HG03558 (cell line): Measurements from ENCODE around the gene PTPRH.
A peak's percentile ranks its signal among the peaks of the same experiment; 100 is the strongest.

Experiments used
- ATAC-seq: cut with Tn5 transposase; IDR thresholded peaks from one replicate; pipeline ENCODE4 v1.9.1; 2021; ENCODE audit warnings: moderate number of reproducible peaks; ENCODE audit not compliant: unreplicated experiment; ENCODE audit errors: extremely low read depth

PTPRH gene, protein sequence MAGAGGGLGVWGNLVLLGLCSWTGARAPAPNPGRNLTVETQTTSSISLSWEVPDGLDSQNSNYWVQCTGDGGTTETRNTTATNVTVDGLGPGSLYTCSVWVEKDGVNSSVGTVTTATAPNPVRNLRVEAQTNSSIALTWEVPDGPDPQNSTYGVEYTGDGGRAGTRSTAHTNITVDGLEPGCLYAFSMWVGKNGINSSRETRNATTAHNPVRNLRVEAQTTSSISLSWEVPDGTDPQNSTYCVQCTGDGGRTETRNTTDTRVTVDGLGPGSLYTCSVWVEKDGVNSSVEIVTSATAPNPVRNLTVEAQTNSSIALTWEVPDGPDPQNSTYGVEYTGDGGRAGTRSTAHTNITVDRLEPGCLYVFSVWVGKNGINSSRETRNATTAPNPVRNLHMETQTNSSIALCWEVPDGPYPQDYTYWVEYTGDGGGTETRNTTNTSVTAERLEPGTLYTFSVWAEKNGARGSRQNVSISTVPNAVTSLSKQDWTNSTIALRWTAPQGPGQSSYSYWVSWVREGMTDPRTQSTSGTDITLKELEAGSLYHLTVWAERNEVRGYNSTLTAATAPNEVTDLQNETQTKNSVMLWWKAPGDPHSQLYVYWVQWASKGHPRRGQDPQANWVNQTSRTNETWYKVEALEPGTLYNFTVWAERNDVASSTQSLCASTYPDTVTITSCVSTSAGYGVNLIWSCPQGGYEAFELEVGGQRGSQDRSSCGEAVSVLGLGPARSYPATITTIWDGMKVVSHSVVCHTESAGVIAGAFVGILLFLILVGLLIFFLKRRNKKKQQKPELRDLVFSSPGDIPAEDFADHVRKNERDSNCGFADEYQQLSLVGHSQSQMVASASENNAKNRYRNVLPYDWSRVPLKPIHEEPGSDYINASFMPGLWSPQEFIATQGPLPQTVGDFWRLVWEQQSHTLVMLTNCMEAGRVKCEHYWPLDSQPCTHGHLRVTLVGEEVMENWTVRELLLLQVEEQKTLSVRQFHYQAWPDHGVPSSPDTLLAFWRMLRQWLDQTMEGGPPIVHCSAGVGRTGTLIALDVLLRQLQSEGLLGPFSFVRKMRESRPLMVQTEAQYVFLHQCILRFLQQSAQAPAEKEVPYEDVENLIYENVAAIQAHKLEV

DNA sequence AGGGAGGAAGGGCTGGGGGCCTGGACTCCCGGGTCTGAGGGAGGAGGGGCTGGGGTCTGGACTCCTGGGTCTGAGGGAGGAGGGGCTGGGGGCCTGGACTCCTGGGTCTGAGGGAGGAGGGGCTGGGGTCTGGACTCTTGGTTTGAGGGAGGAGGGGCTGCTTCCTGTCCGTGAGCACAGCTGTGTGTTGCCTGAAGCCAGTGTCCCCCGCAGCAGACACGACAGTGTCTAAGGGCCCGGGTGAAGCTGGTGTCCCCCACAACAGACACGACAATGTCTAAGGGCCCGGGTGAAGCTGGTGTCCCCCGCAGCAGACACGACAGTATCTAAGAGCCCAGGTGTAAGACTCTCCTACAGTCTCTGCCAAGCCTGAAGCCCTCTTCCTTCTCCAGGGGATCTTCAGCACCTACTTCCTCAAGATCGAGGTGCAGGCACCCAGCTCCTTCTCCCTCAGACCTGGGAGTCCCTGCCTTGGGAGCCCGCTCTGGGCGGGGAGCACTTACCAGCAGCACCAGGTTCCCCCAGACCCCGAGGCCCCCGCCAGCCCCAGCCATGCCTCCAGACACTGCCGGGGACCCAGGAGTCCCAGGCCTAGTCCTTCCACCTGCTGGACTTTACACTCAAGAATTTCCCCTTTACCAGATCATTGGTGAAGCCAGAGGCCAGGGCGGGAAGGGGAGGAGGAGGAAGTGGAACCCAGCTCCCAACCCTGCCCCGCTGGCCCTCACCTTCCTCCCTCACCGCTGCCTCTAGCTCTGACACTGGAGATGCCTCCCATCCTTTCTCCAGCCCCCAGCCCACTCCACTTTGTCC lies at the start of gene PTPRH:
Gene PTPRH (minus strand): TSS at position 622 of the 813 bp plus-strand sequence. CDS start 68 bp downstream, at position 554.
- ATAC-seq: no peak

DNA sequence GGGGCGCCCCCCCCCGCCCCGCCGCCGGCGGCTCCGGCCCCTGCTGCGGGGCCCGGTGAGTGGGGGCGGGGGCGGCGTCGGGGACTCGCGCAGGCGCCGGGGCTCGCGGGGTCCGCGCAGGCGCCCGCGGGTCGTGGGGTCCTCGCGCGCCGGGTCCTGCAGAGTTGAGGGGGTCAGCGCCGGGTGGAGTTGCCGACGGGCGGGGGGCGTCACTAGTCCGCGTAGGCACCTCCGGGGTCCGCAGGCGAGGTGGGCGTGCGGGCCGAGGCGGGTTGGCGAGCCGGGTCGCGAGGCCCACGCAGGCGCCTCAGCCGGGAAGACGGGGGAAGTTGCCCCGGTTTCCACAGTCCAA lies 49.2 kb upstream of the PTPRH start:
- ATAC-seq: peak; percentile 2

DNA sequence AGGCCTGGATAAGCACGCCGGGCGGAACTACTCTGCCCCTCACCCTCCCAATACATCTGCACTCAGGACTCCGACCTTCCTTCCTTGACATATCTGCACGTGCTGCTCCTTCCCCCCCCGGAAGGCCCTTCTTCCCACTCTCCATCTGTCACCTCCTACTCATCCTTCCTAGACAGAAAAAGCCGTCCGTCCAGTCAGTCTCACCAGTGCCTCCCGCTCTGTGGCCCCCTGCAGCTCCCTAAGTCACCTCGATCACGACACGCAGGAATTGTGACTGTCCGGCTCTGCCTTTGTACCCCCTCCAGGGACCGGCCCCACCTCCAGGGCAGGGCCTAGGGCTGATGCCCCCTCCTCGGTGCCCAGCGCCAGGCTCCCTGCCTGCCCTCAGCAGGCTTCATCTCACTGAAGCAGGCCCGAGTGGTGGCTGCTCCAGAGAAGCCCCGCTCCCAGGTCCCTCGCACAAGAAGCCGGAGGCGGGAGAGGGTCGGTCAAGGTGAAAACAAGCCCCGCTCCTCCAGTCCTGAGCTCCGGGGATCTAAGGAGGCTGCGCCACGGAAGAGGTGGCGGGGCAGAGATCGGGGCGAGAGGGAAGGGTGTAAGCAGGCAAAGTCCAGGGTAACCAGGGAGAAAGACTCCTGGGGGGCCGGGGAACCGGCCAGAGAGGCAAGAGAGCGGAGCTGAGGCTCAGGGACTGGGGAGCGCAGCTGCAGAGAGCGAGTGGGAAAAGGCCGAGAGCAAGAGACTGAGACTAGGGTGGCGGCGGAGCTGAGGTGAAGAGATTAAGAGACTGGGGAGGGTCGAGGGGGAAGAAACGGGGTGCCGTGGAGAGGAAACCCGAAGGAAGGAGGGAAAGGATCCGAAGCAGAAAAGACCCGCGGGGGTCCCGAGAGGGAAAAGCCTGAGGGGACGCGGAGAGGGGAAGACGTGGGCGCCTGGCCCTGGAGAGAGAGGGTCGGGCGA lies 48.4 kb upstream of the PTPRH start:
- ATAC-seq: no peak

DNA sequence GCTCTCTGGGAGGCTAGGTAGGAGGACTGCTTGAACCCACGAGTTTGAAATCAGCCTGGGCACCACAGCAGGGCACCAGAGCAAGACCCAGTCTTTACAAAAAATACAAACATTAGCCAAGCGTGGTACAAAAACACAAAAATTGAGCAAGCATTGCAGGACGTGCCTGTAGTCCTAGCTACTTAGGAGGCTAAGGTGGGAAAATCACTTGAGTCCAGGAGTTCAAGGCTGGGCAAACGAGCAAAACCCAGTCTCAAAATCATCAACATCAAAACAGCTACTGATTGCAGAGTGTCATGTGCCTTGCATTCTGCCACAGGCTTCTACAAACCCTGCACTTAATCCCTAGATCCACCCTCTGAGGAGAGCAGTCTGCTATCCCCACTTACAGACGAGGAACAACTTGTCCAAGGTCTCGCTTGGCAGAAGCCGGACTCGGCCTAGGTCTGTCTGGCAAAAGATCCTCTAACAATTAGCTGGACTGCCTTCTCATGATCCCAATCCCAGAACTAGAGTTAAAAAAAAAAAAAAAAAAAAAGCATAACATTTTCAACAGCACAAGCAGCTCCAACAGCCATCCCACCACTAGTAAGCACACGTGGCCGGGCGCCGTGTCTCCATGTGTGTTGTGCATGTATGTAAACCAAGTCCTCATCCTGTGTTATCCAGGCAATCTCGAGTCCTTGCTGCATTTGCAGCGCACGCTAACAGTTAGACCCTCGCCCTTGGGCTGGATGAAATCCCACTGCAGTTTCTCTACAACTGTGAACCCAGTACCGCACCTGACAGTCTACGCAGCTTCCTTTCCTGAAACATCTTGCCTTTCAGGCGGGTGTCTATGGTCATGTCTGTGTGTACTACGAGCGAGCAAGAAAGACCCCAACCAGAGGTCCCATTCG lies 47.5 kb upstream of the PTPRH start:
- no peak for ATAC-seq

DNA sequence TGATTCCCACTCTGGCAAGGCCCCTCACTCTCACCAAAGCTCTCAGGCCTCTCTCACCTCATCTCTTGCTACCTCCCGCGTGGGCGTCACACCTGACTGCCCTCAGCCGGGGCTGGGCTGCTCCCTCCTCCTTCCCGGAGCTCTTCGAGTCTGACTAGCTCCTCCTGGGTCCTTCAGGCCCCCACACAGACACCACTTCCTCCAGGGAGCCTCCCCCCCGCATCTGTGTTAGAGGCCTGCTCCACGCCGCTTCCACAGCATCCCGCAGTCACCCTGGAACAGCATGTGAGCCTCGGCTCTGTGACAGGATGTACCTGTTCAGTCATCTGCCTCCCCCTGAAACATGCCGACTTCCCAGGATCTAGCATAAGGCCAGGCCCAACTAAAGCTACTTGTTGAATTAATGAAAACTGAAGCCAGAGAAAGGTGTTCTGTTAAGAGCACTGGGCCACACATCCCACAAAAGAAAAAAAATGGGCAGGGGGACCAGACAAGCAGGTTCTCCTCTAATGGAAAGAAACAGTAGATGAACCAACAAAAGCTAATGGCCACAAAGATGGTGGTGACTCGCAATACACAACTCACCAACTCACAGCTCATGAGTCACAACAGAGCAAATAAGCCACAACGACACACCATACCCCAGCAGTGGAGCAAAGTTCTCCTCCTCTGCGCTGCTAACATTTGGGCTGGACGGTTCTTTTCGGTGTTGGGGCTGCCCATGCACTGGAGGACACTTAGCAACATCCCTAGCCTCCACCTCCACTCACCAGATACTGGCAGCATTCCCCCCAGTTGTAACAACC lies 46.5 kb upstream of the PTPRH start:
- ATAC-seq: no peak

DNA sequence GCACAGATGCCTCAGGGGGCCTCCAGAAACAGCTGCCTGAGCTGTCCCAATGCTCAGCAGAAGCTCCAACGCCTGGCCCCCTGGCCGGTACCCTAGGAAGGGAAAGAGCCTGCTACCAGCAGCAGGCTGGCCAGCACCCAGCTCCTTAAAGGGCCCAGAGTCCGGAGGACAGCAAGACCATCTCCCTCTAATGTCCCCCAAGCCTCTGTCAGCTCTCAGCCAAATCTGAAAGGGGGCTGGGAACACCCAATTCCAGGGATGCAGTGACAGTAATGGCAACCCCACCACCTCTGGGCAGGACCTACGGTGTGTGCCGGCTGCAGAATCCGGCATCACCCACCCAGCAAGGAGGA lies 45.3 kb upstream of the PTPRH start:
- no peak for ATAC-seq

DNA sequence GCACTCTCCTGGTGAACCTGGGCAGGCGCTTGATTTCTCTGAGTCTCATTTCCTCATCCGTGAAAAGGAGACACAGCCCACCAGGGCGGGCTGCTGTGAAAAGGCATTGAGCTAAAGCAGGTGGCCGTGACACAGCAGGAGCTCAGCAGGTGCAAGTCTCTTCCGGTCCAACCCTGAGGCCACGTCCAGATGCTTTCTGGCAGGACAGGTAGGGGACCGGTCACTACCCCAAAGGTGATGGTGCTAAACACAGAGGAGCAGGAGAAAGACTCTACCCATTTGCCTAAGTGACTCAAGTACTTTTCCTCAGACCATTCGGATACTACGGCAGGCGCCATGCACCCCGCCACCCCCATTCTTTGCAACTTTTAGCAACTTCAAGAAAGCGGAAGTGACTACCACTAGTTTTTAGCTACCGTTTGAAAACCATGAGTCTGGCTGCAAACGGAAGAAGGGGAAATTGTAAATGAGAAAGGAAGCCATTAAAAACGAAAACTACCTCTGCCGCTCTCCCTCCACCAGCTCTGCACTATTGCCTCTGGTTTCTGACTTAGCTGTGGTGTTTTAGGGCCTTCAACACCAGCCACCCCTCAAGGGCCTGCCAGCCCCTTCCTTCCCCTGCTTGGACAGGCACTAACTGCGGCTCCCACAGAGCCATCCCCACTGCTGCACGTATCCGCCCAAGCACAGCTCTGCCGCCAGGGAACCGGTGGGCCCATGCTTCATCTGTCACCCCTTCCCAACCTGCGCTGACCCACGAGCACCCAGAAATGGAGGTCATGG lies 44.7 kb upstream of the PTPRH start:
- peak; percentile 28 for ATAC-seq

DNA sequence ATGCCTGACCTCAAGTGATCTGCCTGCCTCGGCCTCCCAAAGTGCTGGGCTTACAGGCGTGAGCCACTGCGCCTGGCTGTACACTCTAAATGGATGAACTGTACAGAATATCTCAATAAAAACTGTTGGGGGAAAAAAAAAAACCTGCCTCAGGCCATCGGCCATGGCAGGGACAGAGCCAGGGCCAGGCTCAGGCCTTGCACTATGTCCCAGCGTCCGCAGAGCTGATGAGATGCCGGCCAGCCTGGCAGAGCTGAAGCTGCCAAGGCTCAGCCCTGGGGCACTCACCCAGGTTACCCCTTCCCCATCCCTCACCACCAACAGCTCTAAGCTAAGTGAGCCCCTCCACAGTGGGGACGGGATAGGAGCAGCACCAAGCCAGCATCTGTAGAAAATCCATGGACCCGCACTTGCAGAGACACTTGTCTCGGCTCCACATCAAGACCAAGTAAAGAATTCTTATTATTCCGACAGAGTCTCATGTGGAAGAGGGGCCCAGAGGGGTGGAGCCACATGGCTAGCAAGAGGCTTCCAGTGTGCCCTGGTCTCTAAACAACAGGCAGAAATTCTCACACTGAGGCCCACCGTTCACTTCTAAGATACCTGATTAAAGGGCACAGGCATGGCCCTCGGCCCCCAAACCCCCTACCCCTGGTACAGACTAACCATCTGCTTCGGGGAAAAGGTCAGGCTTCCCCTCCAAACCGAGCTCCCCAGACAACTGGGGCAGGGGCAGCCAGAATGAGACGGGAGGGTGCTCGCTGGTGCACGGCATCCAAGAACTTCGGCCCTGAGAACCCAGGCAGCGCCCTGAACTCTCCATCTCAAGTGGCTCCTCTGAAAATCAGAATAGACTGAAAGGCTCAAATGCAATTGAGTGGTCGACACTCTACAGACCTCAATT lies 43.7 kb upstream of the PTPRH start:
- ATAC-seq: no peak

DNA sequence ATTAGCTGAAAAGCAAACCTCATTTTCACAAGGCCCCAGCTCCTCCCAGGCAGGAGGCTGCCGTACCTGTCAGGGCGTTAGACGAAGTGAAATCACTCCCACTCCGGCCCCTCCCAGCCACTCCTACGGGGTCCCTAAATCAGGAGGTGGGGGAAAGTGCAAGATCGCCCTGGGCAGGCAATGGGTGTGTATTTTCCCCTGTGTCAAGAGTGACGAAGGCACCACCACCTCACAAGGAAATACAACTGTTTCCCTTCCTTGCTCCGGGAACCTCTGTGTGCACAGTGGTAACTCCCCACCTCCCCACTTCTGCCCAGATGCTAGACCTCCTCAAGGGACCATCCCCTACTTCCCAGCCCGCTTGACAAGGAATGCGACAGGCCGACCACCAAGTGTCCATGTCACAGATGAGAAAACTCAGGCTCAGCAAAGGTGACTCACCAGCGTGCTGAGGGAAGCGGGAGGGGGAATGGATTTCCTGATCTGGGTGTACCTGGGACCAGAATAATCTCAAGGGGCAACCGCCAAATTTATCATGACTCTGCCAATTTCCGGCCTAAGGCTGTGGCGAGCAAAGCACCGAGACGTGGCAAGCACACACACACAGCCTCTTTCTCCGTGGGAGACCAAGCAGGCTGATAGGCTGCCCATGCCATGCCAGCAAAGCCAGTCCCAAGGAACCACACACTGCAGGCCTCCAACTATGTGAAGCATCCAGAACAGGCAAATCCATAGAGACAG lies 42.2 kb upstream of the PTPRH start:
- no peak for ATAC-seq

DNA sequence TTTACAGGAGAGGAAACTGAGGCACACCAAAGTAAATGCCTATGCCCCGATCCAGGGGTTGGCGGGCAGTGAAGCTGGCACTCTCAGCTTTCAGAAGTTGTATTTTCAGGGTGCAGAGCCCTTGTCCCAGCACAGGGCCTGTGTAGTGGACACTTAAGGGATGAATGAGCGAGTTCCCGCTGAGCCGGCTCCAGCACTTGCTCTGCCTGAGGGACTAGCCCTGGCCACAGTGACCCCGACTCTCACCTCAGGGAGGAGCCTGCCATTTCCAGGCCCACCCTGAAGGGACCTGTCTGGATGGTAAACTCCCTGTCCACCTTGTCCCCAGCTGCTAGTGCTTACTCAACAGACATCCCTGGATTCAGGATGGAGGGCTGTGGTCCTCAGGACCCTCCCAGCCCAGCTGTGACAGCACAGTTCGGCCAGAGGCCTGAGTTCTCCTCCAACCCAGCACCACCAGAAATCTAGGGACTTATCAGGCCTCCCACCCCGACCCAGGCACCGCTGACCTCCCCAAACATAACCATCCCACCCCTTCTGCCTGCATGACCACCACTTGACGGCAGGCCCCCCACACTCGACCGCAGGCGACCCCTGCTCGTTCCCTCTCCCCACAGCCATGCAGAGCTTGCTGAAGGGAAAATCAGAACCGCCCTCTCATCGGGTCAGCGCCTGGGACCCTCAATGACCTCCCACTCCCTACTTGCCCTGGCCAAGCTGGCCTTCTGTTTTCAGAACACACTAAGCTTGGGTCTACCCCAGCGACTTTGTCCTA lies 41.1 kb upstream of the PTPRH start:
- ATAC-seq: no peak

DNA sequence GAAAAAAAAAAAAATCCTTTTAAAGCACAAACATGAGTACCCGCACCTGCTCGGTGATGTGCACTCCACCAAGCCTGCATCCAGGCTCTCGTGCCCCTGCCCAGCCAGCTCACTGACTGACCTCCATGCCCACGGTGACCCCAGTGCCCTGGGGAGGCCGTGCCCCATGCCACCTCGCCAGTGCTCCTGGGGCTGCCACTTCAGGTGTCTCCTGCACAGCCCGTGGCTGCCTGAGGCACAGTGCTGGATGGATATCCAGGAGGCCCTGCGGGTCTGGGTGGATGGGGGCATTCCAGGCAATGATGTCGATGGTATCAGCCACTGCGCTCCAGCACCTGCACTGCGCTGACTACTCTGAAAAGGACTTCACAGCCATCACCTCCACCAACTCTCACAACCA lies 40.5 kb upstream of the PTPRH start:
- ATAC-seq: no peak

DNA sequence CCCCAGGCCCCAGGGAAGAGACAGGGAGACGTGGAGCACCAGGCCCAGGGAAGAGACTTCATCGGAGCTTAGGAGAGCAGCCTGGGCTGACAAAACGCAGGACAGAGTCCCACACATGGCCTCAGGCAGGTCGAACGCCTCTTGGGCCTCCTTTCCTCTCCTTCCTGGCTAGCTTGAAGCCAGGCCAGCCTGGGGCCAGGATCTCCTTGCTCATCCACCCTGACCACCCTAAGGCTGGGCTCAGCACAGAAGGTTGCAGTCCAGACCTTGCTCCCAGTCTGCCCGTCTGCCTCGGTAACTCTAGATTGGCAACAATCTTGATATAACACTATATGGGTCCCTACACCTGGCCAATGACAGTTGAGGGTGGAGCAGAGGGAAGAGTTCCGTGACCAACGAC lies 39.4 kb upstream of the PTPRH start:
- no peak for ATAC-seq

DNA sequence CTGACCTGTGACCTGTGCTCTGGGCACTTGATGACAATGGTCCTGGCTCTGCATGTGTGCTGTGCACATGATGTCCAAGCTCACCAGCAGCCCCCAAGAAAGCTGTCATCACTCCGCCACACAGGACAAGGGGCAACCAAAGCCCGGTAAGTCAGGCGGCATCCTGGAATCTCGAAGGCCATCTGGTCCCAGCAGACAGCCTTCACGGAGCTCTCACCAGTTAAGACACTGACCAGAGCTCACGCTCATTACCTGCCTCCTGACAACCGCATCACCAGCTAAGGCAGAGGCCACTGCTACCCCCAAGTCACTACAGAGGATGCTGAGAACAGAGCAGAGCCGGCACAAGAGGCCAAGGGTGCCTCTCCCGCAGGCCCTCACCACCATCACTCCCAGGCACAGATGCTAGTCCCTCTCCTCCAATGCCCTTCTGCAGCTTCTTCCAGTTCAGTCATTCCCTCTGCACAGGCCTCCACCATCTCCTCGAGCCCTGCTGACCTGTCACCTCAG lies 38.9 kb upstream of the PTPRH start:
- no peak for ATAC-seq

DNA sequence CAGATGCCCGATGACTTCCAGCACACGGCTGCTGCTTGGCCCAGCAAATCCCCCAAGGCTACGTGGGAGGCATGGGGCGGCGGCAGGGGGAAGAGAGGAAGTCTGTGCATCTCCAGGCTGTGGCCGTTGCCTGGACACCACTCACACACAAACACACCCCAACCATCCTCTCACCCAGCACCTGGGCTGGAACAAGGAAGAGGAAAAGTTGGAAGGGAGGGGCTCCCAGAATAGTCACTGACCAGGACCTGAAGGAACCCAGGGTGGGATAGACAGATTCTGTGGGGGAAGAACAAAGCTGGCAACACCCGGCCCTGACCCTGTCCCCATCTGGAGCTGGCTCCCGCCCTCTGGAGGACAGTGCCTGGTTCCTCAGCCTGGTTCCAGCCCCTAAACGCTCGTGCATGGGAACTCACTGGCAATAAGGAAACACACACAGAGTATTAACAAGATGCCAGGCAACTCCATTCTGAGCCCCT lies 38.4 kb upstream of the PTPRH start:
- ATAC-seq: no peak
